ENCODE results near the gene TSN. TPM values are rescaled to one million over a fixed set of nuclear protein-coding genes. Genes with fewer than 3 reads are reported as not detected.

The TSN gene
- total and polyA plus RNA-seq, 9 of the 15 experiments (the other 6 are each of a cell fraction or from before 2014, with no cell fraction given): 63.2 to 152 (median 95.2) TPM

DNA sequence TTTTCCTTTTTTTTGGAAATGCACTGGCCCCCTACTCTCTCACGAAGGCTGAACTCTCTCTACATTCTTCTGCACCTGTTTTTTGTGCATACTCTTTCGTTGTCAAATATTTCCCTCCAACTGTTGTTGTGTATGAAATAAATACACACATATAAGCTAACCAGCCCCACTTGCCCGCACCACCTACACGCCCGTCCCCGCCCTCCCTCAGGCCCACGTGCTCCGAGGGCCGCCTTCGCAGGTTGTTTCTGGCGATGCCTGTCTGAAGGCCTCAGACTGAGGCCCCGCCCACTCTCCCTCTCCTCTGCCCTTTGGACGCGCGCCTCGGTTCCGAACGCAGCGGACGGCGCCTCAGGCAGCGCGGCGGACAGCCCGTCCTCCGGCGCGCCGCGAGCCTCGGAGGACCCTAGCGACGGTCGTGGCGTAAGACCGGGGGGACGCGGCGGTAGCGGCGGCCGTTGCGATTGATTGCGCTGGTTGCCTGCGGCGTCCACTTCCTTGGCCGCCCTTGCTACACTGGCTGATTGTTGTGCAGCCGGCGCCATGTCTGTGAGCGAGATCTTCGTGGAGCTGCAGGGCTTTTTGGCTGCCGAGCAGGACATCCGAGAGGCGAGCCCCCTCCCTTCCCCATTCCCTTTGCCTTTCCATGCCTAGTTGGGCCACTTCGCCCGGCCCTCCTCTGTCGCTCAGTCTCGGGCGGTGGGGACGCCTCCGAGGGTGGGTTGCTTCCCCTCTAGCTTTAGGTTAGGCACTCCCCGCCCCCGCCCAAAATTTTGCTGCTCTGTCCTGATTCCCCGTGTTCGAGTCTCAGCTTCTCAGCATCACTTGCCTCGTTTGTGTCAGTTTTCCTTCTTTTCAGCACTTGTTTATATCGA is at the start of gene TSN (continued):
- TF ChIP-seq, protein P1, sequence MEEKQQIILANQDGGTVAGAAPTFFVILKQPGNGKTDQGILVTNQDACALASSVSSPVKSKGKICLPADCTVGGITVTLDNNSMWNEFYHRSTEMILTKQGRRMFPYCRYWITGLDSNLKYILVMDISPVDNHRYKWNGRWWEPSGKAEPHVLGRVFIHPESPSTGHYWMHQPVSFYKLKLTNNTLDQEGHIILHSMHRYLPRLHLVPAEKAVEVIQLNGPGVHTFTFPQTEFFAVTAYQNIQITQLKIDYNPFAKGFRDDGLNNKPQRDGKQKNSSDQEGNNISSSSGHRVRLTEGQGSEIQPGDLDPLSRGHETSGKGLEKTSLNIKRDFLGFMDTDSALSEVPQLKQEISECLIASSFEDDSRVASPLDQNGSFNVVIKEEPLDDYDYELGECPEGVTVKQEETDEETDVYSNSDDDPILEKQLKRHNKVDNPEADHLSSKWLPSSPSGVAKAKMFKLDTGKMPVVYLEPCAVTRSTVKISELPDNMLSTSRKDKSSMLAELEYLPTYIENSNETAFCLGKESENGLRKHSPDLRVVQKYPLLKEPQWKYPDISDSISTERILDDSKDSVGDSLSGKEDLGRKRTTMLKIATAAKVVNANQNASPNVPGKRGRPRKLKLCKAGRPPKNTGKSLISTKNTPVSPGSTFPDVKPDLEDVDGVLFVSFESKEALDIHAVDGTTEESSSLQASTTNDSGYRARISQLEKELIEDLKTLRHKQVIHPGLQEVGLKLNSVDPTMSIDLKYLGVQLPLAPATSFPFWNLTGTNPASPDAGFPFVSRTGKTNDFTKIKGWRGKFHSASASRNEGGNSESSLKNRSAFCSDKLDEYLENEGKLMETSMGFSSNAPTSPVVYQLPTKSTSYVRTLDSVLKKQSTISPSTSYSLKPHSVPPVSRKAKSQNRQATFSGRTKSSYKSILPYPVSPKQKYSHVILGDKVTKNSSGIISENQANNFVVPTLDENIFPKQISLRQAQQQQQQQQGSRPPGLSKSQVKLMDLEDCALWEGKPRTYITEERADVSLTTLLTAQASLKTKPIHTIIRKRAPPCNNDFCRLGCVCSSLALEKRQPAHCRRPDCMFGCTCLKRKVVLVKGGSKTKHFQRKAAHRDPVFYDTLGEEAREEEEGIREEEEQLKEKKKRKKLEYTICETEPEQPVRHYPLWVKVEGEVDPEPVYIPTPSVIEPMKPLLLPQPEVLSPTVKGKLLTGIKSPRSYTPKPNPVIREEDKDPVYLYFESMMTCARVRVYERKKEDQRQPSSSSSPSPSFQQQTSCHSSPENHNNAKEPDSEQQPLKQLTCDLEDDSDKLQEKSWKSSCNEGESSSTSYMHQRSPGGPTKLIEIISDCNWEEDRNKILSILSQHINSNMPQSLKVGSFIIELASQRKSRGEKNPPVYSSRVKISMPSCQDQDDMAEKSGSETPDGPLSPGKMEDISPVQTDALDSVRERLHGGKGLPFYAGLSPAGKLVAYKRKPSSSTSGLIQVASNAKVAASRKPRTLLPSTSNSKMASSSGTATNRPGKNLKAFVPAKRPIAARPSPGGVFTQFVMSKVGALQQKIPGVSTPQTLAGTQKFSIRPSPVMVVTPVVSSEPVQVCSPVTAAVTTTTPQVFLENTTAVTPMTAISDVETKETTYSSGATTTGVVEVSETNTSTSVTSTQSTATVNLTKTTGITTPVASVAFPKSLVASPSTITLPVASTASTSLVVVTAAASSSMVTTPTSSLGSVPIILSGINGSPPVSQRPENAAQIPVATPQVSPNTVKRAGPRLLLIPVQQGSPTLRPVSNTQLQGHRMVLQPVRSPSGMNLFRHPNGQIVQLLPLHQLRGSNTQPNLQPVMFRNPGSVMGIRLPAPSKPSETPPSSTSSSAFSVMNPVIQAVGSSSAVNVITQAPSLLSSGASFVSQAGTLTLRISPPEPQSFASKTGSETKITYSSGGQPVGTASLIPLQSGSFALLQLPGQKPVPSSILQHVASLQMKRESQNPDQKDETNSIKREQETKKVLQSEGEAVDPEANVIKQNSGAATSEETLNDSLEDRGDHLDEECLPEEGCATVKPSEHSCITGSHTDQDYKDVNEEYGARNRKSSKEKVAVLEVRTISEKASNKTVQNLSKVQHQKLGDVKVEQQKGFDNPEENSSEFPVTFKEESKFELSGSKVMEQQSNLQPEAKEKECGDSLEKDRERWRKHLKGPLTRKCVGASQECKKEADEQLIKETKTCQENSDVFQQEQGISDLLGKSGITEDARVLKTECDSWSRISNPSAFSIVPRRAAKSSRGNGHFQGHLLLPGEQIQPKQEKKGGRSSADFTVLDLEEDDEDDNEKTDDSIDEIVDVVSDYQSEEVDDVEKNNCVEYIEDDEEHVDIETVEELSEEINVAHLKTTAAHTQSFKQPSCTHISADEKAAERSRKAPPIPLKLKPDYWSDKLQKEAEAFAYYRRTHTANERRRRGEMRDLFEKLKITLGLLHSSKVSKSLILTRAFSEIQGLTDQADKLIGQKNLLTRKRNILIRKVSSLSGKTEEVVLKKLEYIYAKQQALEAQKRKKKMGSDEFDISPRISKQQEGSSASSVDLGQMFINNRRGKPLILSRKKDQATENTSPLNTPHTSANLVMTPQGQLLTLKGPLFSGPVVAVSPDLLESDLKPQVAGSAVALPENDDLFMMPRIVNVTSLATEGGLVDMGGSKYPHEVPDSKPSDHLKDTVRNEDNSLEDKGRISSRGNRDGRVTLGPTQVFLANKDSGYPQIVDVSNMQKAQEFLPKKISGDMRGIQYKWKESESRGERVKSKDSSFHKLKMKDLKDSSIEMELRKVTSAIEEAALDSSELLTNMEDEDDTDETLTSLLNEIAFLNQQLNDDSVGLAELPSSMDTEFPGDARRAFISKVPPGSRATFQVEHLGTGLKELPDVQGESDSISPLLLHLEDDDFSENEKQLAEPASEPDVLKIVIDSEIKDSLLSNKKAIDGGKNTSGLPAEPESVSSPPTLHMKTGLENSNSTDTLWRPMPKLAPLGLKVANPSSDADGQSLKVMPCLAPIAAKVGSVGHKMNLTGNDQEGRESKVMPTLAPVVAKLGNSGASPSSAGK (IDR thresholded peaks at IDR 0.05): no peak
- TF ChIP-seq ADNP (tag; IDR thresholded peaks at IDR 0.05): no peak
- TF ChIP-seq CTBP1 (IDR thresholded peaks at IDR 0.05; ENCODE audit: borderline replicate concordance): peak; percentile 36; the same call in 1 of the 2 replicates
- TF ChIP-seq ZNF75A (CRISPR knock-in tag; IDR thresholded peaks at IDR 0.05): no peak
- TF ChIP-seq RBM25 (IDR thresholded peaks at IDR 0.05; ENCODE audit: low read depth, low read length, severe bottlenecking): no peak
- TF ChIP-seq, protein P2, sequence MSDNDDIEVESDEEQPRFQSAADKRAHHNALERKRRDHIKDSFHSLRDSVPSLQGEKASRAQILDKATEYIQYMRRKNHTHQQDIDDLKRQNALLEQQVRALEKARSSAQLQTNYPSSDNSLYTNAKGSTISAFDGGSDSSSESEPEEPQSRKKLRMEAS (CRISPR knock-in tag; IDR thresholded peaks at IDR 0.05): peak; percentile 99
- peak; percentile 99 for TF ChIP-seq MTA1 (IDR thresholded peaks at IDR 0.05; ENCODE audit: borderline replicate concordance)
- TF ChIP-seq HLTF (IDR thresholded peaks at IDR 0.05): 0 out of 2 replicates have a peak, but pooled peaks have one; percentile 45
- no peak for TF ChIP-seq DMBX1 (CRISPR knock-in tag; IDR thresholded peaks at IDR 0.05; ENCODE audit: borderline replicate concordance)
- TF ChIP-seq BMI1 (IDR thresholded peaks at IDR 0.05; ENCODE audit: low read length): no peak
- peak; percentile 18 for TF ChIP-seq RBM22 (IDR thresholded peaks at IDR 0.05; ENCODE audit: low read depth, low read length, poor library complexity, severe bottlenecking)
- TF ChIP-seq JUN (IDR thresholded peaks at IDR 0.05; ENCODE audit: borderline replicate concordance, low read depth, low read length): peak; percentile 74; the same call in 1 of the 2 replicates
- no peak for TF ChIP-seq JUN (CRISPR knock-in tag; IDR thresholded peaks at IDR 0.05; ENCODE audit: borderline replicate concordance)
- no peak for TF ChIP-seq ZNF184 (CRISPR knock-in tag; IDR thresholded peaks at IDR 0.05)
- peak; percentile 98 for TF ChIP-seq DIDO1 (tag; IDR thresholded peaks at IDR 0.05; ENCODE audit: low read depth)
- TF ChIP-seq ZNF766 (CRISPR knock-in tag; conservative IDR thresholded peaks at IDR 0.05): no peak
- peak; percentile 100 for TF ChIP-seq SP1 (CRISPR knock-in tag; IDR thresholded peaks at IDR 0.05)
- TF ChIP-seq GTF2E2 (tag; IDR thresholded peaks at IDR 0.05): no peak
